SK-N-SH (cell line): ENCODE measurements around the gene C2CD3.

ENCODE experiments used
- CTCF ChIP-seq: fragments of 200-600 bp; sonication (generic); IDR thresholded peaks from 2 replicates; pipeline ENCODE4 v1.6.1; 2017; ENCODE audit warnings: antibody characterized with exemption, mild to moderate bottlenecking, moderate library complexity
- FOXM1 ChIP-seq: IDR thresholded peaks from 2 replicates; pipeline ENCODE4 v1.4.0; 2012; ENCODE audit warnings: low read depth, mild to moderate bottlenecking
- GABPA ChIP-seq: IDR thresholded peaks from 2 replicates; pipeline ENCODE4 v1.4.0; 2012; ENCODE audit warnings: low read depth, mild to moderate bottlenecking
- JUND ChIP-seq: IDR thresholded peaks from 2 replicates; pipeline ENCODE4 v1.4.0; 2012
- MAX ChIP-seq: IDR thresholded peaks from 2 replicates; pipeline ENCODE4 v1.4.0; 2012; ENCODE audit warnings: low read depth
- NRF1 ChIP-seq: IDR thresholded peaks from 2 replicates; pipeline ENCODE4 v1.6.1; 2012; ENCODE audit warnings: low read depth, mild to moderate bottlenecking, low read length
- POLR2AphosphoS5 ChIP-seq: IDR thresholded peaks from 2 replicates; pipeline ENCODE4 v1.6.1; 2012; ENCODE audit warnings: low read depth, low read length
- USF2 ChIP-seq: fragments of 150-350 bp; IDR thresholded peaks from 2 replicates; pipeline ENCODE4 v1.6.1; 2017; ENCODE audit warnings: antibody characterized with exemption, low read length, low read depth, borderline replicate concordance
- YY1 ChIP-seq: IDR thresholded peaks from 2 replicates; pipeline ENCODE4 v1.4.0; 2012; ENCODE audit warnings: low read depth, mild to moderate bottlenecking

GRCh38 chr11:74021998-74022397 lies 148.8 kb downstream of the C2CD3 start:
- TF ChIP-seq POLR2AphosphoS5 (no peak), CTCF (no peak), JUND (no peak), USF2 (no peak), FOXM1 (no peak), GABPA (no peak), MAX (no peak), YY1 (no peak), NRF1 (no peak)
